T-helper 1 cell treated with Interleukin-12 subunit alpha and Interleukin-12 subunit beta and Interleukin-4 antibody, amounts not matched to agents 30 μg/mL and 1 μg/mL, for 36 hours (primary cell): ENCODE results near the gene ZDHHC17.

Experiments used
- H3K27ac Mint-ChIP-seq: one replicate; pipeline ENCODE4 v1.8.0; 2021; ENCODE audit warnings: mild to moderate bottlenecking, mixed read lengths
- H3K27me3 Mint-ChIP-seq: one replicate; pipeline ENCODE4 v1.8.0; 2021; ENCODE audit warnings: low read depth, mixed read lengths
- H3K36me3 Mint-ChIP-seq: one replicate; pipeline ENCODE4 v1.8.0; 2021; ENCODE audit warnings: low read depth, mixed read lengths
- H3K4me1 Mint-ChIP-seq: one replicate; pipeline ENCODE4 v1.8.0; 2021; ENCODE audit warnings: low read depth, mixed read lengths
- H3K4me3 Mint-ChIP-seq: one replicate; pipeline ENCODE4 v1.8.0; 2021; ENCODE audit warnings: mild to moderate bottlenecking, moderate library complexity, mixed read lengths
- H3K9me3 Mint-ChIP-seq: one replicate; pipeline ENCODE4 v1.8.0; 2021; ENCODE audit warnings: mixed read lengths

Gene ZDHHC17

GRCh38 chr12:76888775-76889174 lies 124.9 kb downstream of the ZDHHC17 start:
- no peaks in the 10 kb centered on the region for H3K36me3 Mint-ChIP-seq
- H3K9me3 Mint-ChIP-seq, result no peaks in the 10 kb centered on the region
- peaks cover 12% of the 10 kb centered on the region for H3K27me3 Mint-ChIP-seq
- H3K4me3 Mint-ChIP-seq, result no peak overlapping the region
- H3K27ac Mint-ChIP-seq, result no peak overlapping the region
- no peaks in the 10 kb centered on the region for H3K4me1 Mint-ChIP-seq

GRCh38 chr12:76890151-76891143 lies 126.5 kb downstream of the ZDHHC17 start:
- peaks cover 8% of the 10 kb centered on the region for H3K27me3 Mint-ChIP-seq
- H3K4me3 Mint-ChIP-seq, result no peak overlapping the region
- no peaks in the 10 kb centered on the region for H3K4me1 Mint-ChIP-seq
- H3K9me3 Mint-ChIP-seq, result no peaks in the 10 kb centered on the region
- H3K27ac Mint-ChIP-seq, result no peak overlapping the region
- no peaks in the 10 kb centered on the region for H3K36me3 Mint-ChIP-seq

- no peaks in the 10 kb centered on the region for H3K9me3 Mint-ChIP-seq
- H3K36me3 Mint-ChIP-seq, result no peaks in the 10 kb centered on the region
- H3K27me3 Mint-ChIP-seq, result peaks cover 8% of the 10 kb centered on the region
- no peak overlapping the region for H3K4me3 Mint-ChIP-seq
- no peaks in the 10 kb centered on the region for H3K4me1 Mint-ChIP-seq
- H3K27ac Mint-ChIP-seq, result no peak overlapping the region
Observed at GRCh38 chr12:76891609-76892008, 127.7 kb downstream of the ZDHHC17 start.

DNA sequence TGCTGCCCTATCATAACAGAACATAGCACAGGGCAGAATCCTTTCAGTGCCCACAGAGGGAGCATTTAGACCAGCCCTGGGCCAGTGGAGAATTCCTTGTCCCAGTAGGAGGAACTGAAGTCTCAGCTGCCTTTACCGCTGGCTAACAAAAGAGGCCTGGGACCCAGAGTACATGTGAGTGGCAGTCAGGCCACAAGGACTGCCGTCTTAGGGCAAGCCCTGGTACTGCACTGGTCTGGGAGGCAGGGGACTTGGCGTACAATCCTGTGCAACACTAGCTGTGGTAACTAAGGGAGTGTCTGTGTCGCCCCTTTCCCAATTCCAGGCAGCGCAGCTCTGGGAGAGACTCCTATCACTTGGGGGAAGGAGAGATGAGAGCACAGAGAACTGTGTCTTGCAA lies 131.9 kb downstream of the ZDHHC17 start:
- Mint-ChIP-seq H3K27me3 (peaks cover 8% of the 10 kb centered on the region), H3K27ac (no peak overlapping the region), H3K4me3 (no peak overlapping the region), H3K4me1 (no peaks in the 10 kb centered on the region), H3K36me3 (no peaks in the 10 kb centered on the region), H3K9me3 (no peaks in the 10 kb centered on the region)

DNA sequence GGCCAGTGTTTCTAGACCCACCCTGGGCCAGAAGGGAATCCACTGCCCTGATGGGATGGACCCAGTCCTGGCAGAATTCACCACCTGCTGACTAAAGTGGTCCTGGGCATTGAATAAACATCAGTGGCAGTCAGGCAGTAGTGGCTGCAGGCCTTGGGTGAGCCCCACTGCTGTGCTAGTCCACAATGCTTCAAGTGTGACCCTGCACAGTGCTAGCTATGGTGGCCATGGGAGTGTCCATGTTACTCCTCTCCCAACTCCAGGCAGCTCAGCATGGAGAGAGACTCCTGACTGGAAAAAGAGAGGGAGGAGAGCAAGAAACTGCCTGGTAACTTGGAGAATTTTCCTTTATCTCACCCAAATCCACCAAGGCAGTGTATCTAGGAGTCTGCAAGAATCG lies 132.4 kb downstream of the ZDHHC17 start:
- H3K27ac Mint-ChIP-seq, result no peak overlapping the region
- no peaks in the 10 kb centered on the region for H3K9me3 Mint-ChIP-seq

GRCh38 chr12:76898442-76898841 lies 134.5 kb downstream of the ZDHHC17 start:
- Mint-ChIP-seq H3K36me3 (no peaks in the 10 kb centered on the region), H3K4me1 (peaks cover 4% of the 10 kb centered on the region), H3K4me3 (no peak overlapping the region), H3K27me3 (no peaks in the 10 kb centered on the region), H3K9me3 (no peaks in the 10 kb centered on the region), H3K27ac (no peak overlapping the region)

More for the DNA sequence above, 132.4 kb downstream of the ZDHHC17 start:
- H3K4me1 Mint-ChIP-seq, result no peaks in the 10 kb centered on the region
- peaks cover 8% of the 10 kb centered on the region for H3K27me3 Mint-ChIP-seq
- no peaks in the 10 kb centered on the region for H3K36me3 Mint-ChIP-seq
- no peak overlapping the region for H3K4me3 Mint-ChIP-seq

DNA sequence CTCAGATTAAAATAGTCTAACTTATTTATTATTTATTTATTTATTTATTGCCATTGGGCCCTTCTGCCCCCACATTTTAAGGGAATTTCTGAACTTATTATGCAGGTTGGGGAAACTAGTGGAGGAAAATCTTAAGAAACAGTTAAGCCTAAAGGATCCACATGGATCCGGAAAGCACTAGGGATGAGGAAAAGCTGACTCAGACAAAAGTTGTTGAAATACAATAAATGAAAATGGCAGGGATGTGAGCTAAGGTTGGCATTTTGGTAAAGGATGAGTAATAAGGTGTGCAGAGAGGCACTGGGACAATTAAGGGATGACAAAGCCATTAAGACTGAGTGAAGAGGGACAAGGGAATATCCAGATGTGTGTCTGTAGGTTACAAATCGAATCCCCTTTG lies 135.6 kb downstream of the ZDHHC17 start:
- Mint-ChIP-seq H3K27me3 (no peaks in the 10 kb centered on the region), H3K4me3 (no peak overlapping the region), H3K36me3 (no peaks in the 10 kb centered on the region), H3K9me3 (no peaks in the 10 kb centered on the region), H3K27ac (no peak overlapping the region), H3K4me1 (peaks cover 4% of the 10 kb centered on the region)

DNA sequence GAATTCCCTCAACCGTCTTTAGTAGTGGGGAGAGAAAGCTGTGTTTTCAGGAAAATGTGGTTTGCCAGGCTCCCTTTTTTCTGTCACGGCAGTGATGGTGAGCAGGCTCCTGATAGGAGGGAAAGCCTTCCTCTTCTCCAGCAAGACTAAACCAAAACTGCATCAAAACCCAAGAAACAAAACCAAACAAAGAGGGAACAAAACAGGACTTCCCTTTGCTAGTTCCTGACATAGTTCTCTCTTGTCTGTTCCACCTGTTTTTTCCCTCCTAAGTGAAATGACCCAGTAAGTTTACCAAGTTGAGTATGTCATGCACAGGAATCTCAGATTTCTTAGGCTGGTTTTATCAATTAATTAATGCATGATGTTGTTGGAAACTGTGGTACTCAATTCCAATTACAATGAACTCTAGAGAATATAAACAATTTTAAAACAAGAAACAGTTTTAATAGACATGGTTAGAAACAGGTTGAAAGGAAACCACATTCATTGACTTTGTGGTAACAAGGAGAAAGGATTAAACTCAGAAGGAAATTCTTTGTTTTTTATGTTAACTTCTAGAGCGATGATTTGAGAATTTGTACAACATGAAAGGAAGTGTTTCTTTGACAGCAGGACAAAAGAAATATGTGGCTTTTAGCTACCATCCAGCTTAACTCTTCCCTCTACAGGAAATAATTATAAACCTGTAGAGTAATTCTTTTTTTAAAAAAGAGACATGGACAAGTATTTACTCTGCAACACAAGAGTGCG lies 137.9 kb downstream of the ZDHHC17 start:
- Mint-ChIP-seq H3K27ac (no peak overlapping the region), H3K4me1 (peaks cover 4% of the 10 kb centered on the region), H3K4me3 (no peak overlapping the region), H3K27me3 (no peaks in the 10 kb centered on the region), H3K9me3 (no peaks in the 10 kb centered on the region), H3K36me3 (no peaks in the 10 kb centered on the region)
